Esophagus muscularis mucosa (tissue), 3 donors: ENCODE results near the gene PREX1.

ENCODE experiments used
- EP300 ChIP-seq: sonication (generic); formaldehyde crosslinking; IDR thresholded peaks from one replicate; pipeline ENCODE4 v1.6.1; 2017; ENCODE audit warnings: antibody characterized with exemption
- TF ChIP-seq, protein P1 (sequence below), 3 experiments: fragments of 200-600 bp in 2 of 3; fragments of 450-650 bp in 1 of 3; sonication (generic) in 2 of 3; IDR thresholded peaks; one replicate each; pipeline ENCODE4 v1.5.1; 2017 to 2019; ENCODE audit warnings: antibody characterized with exemption in 3 of 3, mild to moderate bottlenecking in 2 of 3, moderate library complexity in 1 of 3

DNA sequence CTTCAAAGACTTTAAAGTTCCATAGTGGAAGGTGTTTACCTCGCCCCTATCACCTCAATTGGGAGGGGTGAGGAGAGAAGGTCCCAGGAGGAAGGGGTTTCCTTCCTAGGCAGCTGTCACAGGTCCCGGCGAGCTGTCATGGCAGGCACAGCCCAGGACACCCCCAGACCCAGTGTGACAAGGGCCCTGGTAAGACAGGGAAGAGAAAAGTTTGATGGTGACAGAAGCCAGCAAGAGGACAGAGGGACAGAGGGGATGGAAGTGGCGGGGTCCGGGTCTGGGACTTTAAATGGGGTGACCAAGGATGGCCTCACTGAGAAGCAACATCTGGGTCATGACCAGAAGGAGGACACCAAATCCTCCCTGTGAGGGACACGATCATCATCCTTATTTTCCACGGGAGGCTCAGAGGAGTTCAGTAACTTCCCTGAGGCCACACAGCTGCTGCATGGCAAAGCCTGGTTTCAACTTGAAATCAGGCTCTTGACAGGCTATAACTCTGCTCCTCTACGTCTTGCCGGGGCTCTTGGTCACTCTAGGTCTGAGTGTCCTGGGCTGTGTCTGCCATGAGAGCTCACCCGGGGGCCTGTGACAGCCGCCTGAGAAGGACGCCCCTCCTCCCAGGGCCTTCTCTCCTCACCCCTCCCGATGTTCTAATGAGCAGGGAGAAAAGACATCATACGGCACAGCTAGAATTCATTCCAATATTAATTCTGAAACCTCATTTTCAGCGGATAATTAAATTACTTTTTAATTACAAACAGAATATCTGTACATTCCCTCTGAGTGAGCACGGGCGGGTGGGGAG lies 222.2 kb downstream of the PREX1 start:
- TF ChIP-seq EP300 = no peak
- TF ChIP-seq, protein P1, sequence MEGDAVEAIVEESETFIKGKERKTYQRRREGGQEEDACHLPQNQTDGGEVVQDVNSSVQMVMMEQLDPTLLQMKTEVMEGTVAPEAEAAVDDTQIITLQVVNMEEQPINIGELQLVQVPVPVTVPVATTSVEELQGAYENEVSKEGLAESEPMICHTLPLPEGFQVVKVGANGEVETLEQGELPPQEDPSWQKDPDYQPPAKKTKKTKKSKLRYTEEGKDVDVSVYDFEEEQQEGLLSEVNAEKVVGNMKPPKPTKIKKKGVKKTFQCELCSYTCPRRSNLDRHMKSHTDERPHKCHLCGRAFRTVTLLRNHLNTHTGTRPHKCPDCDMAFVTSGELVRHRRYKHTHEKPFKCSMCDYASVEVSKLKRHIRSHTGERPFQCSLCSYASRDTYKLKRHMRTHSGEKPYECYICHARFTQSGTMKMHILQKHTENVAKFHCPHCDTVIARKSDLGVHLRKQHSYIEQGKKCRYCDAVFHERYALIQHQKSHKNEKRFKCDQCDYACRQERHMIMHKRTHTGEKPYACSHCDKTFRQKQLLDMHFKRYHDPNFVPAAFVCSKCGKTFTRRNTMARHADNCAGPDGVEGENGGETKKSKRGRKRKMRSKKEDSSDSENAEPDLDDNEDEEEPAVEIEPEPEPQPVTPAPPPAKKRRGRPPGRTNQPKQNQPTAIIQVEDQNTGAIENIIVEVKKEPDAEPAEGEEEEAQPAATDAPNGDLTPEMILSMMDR (IDR thresholded peaks at IDR 0.05) = no peak
